HG03108 (cell line): Measurements from ENCODE around the gene SLC6A1.

Experiments used
- ATAC-seq: cut with Tn5 transposase; IDR thresholded peaks from one replicate; pipeline ENCODE4 v1.9.1; 2021; ENCODE audit warnings: moderate library complexity; ENCODE audit not compliant: unreplicated experiment

Gene SLC6A1

GRCh38 chr3:10992017-10992942 is at the start of gene SLC6A1:
Gene SLC6A1 (plus strand): TSS chr3:10992748. CDS start chr3:11017212, 24,464 bp downstream.
- ATAC-seq: no peak

- no peak for ATAC-seq
These were observed 47.7 kb upstream of the SLC6A1 start for GRCh38 chr3:10944866-10945265.

DNA sequence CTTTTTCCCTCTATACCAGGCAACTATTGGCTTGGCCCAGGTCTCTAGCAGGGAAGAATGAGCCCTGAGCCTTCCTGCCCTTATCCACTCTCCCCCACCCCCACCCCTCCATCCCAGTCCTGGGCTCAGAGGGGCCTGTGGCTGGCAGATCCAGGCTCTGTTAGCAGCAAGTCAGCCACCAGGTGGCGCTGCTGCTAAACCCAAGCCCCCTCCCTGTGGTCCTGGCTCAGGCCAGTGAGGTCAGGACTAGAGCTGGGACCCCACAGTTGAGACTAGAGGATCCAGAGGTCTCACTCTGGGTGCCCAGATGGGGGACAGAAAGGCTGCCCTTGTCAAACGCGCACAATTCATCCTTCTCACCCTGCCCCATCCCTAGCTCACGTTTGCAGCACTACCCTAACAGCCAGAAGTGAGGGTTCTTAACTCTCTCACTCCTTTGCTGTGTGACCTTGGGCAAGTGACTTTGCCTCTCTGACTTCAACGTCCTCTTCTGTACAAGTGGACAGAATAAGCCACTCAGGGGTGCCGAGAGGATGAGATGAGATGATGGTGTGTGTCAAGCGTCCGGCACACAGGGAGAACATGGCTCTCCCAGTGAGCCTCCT is 46.8 kb upstream of the SLC6A1 start:
- no peak for ATAC-seq

DNA sequence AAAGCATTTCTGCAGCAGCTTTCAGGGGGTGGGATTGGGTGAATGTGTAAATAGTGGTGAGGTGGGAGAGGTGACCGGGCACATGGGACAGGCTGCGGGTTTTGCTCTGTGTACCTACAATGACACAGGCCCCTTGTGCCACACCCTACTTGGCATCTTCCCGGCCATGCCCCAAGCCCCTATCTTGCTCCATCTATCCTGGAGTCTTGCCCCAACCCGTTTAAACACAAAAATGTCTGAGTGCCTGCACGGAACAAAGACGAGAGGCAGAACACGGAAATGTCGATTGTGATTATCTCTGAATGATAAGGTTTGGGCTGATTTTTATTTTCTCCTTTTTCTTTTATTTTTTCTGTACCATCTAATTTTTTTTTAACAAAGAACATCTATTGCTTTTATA is 46.0 kb upstream of the SLC6A1 start:
- ATAC-seq: no peak

GRCh38 chr3:10948326-10948725 is 44.2 kb upstream of the SLC6A1 start:
- no peak for ATAC-seq

GRCh38 chr3:10949197-10949596 is 43.4 kb upstream of the SLC6A1 start:
- ATAC-seq: no peak

- no peak for ATAC-seq
These were observed 41.9 kb upstream of the SLC6A1 start for GRCh38 chr3:10950476-10951294.

GRCh38 chr3:10951295-10951926 is 41.1 kb upstream of the SLC6A1 start:
- no peak for ATAC-seq

DNA sequence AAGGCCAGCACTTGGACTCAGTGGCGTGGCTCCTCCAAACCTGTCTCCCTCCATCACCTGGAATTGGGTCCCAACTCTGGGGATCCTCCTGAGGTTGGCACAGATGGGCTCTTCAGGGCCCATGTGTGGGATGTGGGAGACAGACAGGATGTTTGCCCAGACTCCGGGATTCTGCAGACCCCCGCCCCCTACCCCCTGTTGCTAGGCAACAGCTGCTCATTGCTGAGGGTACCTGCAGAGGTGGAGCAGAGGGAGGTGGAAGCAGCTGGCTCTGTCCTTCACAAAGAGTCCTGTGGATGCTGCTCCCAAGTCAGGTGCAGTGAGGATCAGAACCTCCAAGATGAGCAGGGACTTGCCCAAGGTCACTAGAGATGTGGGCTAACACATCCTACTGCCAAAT is 40.0 kb upstream of the SLC6A1 start:
- ATAC-seq: no peak

DNA sequence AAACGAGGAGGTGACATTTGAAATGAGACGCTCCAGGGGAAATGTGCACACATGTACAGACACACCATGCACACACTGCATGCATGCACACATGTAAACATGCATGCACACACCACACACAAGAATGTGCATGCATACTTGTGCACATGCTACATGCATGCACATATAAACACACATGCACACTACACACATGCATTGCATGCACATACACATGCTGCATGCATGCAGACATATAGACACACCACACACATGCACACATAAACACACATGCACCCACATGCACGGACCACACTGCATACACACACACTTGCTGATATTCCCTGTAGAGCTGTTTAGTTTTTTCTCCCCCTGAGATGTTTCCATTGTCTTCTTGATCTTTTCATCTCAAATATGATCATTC is 37.8 kb upstream of the SLC6A1 start:
- no peak for ATAC-seq

GRCh38 chr3:10955711-10956453 is 36.7 kb upstream of the SLC6A1 start:
- ATAC-seq: no peak

DNA sequence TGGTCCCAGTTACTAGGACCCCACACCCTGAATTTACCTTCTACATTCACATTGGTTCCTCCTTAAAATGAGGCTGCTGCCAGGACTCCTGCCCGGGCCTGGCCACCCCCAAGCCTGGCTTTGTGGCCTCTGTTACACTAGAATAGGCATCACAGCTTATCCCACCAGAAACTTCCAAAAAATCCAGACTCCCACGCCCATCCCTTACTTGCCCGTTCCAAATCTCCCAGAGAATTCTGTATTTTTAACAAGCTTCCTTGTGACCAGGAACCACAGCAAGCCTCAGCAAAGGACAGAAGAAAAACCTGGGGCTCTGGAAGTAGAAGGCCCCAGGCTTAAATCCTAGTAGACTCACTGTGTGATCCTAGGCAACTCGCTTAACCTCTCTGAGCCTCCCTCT is 36.0 kb upstream of the SLC6A1 start:
- no peak for ATAC-seq

DNA sequence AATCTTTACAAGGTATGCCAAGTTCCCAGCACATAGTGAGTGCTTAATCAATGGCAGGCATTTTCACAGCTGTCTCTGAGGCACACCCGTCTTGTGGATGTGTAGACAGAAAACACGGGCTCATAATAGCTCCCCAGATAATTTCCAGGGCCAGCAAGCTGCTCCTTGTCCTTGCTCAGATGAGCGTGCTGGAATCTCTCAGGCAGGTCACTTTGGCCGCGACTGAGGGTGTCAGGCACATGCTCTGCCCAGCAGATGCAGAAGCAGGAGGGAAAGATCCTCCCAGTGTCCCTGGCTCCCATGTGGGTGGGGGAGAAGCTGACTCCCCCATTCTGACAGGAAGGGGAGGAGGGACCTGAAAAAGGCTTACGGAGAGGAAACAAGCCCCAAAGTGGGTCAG is 35.6 kb upstream of the SLC6A1 start:
- ATAC-seq: no peak

GRCh38 chr3:10957976-10958749 is 34.4 kb upstream of the SLC6A1 start:
- ATAC-seq: no peak

GRCh38 chr3:10960255-10960654 is 32.3 kb upstream of the SLC6A1 start:
- no peak for ATAC-seq

DNA sequence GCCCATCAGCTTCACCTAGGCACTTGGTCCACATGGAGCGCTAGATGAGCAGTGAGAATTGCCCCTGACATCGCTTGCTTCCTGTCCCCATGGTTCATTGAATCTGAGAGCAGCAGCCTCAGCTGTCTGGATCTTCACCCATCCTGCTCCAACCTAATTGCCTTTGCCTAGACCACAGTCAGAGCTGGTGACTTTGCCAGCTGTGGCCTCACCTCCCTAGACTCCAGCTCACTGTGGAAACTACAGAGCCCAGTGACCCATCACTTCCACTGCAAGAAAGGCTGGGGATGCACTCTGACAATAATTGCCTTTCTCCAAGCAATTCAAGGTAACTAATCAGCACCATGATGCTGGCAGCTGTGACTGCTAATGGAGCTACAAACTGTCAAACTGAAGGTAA is 30.6 kb upstream of the SLC6A1 start:
- ATAC-seq: no peak

DNA sequence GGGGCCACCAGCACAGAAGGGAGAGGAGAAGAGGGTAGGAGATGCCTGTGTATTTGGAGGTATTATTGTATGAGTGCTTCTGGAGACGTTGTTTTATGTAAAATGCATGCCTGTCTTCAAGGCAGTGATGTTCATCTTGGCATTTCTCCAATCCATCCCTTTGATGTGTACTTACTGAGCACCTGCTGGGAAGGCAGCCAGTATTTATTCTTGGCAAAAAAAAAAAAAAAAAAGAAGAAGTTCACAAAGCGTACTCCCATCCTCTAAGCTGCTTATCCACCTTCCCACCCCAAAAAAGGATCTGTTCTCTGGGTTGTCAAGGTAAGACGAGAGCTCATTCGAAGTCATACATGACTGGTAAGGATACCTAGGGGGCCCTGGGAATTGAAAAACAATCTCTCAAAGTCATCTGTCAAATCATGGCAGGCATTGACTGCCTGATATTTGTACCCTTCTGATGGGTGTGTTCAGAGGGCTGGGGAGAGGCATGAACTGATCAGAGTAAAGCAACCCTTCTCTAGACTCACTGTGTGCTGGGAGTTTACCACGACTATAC is 30.0 kb upstream of the SLC6A1 start:
- no peak for ATAC-seq

- ATAC-seq: no peak
These were observed 27.9 kb upstream of the SLC6A1 start for GRCh38 chr3:10964537-10965167.

DNA sequence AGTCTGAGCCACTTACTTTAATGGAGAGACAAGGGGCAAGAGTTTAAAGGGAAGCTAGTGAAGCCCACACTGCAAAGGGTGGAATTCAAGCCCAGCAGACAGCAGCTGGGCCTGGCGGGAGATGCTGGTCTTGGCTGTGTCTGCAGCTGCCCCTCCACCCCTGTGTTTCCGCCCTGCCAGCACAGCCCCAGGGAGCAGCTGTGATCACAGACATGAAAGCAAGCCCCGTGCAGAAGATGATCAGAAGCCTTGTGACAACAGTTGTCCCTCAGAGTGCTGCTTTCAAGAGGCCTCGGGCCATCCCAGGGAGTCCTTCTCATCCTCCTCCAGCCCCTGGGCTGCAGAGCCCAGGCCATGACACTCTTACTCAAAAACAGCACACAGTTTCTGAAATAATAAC is 24.1 kb upstream of the SLC6A1 start:
- ATAC-seq: no peak
